GM19463 (cell line): Measurements from ENCODE around the gene XPC.
"Not testable (repeated sequence)": the region's sequence is repeated elsewhere in the genome, so short reads cannot be mapped to it uniquely, and the experiment has no call there.

Source experiments
- ATAC-seq: cut with Tn5 transposase; IDR thresholded peaks from one replicate; pipeline ENCODE4 v1.9.1; 2021; ENCODE audit warnings: mild to moderate bottlenecking, moderate library complexity; ENCODE audit not compliant: unreplicated experiment

XPC gene

DNA sequence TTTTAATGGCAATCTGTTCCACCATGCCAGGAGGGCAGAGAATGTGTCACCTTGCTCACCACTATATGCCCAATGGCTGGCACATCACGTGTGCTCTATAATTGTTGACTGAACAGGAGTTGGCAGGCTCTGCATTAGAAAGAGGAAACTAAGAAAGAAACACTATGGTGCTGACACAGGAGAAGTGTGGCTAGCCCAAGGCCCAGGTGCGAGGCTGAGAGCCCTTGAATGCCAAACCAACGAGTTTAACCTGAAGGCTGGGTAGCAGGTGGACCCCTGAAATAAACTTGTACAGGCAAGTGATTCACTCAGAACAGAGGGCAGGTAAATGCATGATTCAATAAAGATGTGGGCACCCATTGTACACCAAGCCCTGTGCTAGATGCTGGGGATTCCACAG, 56.1 kb downstream of the XPC start:
- ATAC-seq = no peak

DNA sequence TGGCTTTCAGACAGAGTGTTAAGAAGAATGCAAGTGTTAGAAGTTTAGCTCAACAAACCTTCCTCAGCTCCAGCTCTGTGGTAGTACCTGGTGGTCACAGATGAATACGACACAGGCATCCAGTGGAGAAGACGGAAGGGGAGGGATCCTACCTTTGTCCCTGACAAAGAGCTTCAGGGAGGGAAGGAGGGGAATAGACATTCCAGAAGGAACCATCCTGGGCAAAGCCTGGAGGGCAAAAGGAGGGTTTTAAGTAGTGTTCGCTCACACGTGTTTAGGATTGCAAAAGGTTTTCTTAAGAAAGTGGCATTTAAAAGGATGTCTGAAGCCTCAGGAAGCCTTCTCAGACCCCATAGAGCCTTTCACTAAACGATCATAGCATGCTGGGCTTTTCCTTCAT, 56.5 kb downstream of the XPC start:
- no peak for ATAC-seq

DNA sequence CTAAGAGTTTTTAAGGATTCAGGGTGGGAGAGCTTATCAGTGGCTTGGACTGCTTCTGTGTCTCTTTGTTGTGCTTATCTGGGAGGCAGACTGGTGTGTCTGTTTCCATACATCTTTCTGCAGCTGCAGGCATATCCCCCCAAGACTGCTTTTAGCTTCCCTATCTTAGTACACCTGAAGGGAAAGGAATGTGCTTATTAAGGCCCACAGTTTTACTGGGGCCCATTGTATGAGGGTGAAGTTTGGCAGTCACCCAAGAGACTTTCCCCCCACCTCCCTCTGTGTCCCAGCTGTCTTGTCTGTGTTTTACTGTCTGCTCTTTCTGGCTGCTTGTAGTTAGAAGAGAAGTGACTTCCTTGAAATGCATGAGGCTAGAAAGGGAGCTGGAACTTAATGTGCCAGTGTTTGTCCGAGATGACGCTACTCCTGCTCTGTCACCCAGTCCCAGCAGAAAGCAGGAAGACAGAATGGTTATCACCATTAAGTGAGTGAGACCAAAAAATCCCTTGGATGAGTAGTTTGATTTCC, 57.4 kb downstream of the XPC start:
- ATAC-seq = not testable (repeated sequence)

DNA sequence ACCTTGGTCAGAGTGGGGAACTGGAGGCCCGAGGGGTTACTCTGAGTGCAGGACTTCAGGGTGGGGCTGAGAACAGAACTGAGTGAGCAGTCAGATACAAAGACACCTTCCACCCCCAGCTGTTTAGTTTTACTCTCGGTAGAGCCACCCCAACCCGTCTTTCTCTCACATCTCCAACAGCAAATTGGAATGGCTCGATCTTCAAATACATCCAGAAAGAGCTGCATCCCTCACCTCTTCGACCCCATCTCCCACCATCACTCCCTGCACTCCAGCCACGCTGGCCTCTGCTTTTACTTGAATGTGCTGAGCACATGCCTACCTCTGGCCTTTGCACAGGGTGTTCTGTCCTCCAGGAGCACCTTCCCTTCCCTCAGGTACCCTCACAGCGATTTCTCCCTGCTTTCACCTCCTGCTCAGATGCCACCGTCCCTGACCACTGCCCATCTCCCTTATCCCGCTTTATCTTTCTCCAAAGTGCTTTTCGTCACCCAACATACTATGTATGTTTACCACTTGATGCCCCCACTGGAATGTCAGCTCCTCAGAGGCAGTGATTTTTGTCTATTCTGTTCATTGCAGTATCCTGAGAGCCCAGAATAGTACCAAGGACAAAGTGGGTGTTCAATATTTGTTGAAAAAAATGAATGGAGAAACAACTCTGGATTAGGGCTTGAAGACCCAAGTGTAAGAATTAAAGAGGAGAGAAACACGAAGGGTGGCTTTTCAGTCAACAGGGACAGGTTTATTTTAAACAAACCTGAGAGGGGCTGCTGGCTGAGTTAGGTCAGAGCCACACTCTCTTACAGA, 58.1 kb downstream of the XPC start:
- ATAC-seq = no peak

DNA sequence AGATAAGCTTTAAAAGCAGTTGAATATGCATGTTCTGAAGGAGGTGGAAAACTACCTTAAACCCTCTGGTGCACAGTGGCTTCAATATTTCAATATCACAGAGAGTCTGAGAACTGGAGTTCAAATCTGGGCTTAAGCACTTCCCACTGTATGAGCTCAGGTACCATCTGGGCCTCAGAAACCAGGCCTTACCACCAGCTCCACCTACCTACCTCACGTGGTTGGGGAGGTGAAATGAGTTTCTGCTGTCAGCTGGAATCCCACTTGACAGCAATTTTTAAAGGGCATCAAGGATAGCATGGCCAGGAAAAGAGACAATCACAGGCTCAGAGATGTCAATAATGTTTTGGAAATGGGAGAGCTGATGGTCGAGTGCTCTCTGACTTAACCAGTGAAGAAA, 58.8 kb downstream of the XPC start:
- no peak for ATAC-seq

DNA sequence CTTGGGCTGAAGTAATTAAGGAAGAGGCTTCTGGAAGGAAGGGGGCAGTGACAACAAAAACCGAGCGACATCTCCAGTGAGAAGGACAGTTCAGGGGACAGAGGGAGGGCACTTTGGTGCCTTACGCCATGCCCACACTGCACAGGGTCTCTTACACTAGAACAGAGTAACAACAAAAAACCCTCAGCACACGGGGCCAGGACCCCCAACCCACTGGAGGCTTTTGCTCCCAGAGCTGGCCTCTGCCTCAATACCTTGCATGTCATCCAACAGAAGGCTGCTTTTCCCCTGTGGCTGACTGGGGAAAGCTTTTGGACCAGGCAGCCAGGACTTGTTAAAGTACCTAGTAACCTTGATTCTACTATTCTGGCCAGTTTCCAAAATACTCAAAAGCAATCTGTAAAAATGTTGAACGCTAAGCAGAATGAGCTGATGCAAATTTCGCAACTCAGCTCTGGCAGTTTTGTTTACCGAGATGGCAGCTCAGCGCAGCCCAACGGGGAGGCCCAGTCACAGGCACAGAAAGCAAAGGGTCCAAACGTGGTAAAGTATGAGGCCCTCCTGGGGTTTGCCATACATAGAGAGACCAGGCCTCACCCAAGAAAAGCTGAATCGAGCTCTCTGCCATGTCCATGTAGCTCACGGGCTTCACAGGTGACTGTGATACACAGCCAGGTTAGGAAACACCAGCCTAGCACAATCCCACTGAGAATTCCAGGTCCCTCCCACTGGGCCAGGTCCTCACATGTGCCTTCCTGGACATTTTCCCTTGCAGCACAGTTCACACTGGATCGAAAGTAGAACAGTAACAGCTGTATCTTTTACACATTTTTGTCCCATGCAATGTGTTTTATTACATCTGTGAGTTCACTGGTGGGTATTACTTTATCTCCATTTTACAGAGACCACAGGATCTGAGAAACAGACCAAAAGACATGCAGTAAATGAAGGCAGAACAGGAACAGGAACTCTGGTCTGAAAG, 59.7 kb downstream of the XPC start:
- no peak for ATAC-seq

DNA sequence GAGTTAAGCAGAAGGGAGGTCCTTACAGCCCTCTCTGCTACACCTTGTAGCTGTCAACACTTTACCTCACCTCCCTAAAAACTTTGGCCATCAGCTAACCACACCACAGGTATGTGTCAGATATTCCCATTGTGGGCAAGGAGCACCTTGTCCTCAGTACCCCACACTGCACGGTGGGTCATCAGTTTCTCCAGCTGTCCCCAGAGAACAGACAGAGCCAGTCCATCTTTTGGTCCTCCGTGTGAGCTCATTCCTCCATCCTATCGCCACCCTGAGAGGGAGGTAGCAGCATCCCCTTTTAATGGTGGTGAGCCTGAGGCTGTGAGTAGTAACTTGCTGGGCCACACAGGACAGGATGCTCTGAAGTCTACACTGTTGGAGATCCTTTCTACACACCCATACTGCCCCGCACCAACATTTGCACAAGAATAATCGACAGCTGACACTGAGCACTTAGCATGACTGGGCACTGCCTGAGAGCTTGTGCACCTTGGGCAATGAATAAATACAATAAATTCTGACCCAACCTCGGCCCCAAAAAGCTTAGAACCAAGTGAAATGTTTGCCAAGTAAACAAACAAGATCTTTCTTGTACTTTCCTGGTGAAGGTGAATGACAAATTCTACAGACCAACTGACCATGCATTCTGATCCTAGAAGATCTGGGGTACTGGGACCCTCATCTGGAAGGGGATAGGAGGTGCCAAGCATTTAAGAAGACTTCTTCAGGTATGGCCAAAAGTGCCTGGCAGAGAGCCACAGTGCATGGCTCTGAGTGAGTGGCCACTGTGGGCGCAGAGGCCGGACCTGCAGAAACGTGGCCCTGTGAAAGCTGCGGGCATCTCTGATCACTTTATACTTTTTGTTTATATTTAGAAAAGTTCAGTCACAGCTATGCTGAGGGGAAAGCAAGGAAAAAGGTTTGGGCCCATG, 60.7 kb downstream of the XPC start:
- ATAC-seq = no peak

DNA sequence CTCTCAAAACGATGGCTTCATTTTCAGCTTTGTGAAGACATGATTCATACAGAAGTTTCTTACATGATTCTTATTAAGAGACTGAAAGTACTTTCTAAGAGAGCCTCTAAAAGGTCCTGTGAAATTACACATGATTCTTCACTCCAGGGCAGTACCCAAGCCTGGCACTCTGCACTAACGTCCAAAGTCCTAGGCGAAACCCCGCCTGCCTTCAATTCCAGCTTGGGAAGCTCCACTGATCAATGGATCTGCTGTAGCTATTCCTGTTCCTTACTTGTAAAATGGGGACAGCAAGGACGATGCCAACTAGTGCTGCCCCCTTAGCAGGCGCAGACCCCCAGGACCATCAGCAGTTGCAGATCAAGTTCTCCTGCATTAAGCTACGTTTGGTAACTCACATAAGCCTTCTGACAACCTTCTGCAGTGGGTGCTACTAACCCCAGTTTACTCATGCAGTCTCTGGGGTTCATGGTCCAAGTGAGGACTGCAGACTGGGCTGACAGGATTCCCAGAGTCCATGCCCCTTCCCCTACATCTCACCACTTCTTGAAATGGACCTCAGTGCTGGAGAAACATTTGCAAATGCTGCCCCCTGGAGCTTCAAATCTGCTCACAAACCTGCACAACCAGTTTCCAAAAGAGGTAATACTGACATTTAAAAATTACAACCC, 64.3 kb downstream of the XPC start:
- no peak for ATAC-seq

DNA sequence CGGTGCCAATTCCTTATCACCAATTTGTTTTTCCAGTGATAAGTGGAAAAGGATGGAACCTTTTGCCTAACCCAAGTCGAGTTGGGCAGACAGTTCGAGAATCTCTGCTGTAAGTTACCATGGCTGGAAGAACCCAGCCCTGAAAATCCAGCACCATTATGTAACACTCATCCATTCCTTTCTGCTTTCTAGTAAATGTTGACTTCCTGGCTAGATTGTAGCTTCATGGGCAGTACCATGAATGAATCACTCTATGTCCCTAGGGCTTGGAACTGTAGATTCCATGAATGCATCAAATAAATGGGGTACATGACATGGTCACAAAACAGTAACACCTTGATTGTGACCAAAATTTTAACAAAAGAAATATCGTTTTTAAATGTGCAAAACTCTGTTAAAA, 67.7 kb downstream of the XPC start:
- no peak for ATAC-seq

DNA sequence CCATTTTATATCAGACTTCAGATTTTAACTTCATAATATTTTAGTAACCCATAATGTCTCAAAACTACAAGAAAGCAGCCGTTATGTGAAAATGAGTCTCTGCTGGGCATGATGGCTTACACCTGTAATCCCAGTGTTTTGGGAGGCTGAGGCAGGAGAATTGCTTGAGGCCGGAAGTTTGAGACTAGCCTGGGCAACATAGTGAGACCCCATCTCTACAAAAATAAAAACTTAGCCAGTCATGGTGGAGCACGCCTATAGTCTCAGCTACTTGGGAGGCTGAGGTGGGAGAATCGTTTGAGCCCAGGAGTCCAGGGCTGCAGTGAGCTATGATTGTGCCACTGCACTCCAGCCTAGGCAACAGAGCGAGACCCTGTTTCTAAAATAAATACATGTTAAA, 68.6 kb downstream of the XPC start:
- not testable (repeated sequence) for ATAC-seq

DNA sequence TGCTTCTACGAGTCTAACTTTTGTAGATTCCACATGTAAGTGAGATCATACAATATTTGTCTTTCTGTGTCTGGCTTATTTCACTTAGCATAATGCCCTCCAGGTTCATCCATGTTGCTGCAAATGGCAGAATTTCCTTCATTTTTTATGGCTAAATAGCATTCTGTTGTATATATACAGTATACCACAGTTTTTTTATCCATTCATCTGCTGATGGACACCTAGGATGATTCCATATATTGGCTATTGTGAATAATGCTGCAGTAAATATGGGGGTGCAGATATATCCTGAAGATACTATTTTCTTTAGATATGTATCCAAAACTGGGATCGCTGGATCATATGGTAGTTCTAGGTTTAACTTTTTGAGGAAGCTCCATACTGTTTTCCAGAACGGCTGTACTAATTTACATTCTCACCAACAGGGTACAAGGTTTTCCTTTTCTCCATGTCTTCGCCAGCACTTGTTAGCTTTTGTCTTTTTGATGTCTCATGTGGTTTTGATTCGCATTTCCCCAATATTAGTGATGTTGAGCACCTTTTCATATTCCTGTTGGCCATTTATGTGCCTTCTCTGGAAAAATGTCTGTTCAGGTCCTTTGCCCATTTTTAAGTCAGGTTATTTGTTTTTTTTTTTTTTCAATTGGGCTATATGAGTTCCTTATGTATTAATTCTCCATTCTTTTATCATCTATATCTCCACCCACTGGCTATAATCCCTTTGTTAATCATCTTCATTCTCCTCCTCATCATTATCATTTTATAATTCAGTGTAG, 80.6 kb downstream of the XPC start:
- no peak for ATAC-seq

DNA sequence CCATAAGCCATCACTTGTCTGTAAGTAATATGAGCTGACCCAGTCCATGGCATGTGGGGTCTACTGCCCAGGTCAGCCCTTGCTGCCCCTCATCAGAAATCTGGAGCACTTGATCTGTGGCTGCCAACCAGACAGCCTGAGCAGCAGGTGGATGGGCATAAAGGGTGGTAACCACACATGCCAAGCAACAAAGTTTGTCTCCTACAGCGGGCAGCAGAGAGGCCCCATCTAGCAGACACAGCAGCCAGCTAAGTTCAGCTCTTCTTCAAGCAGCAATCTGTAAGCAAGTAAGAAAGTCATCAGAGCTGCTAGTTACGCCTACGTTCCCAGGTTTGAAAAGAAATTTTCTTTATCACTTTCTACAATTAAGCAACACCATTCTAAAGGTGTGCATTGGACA, 81.7 kb downstream of the XPC start:
- no peak for ATAC-seq
